HG03457 (cell line): ENCODE measurements around the gene TMPRSS13.
"Not testable (repeated sequence)": the region's sequence is repeated elsewhere in the genome, so short reads cannot be mapped to it uniquely, and the experiment has no call there.

Experiments used
- ATAC-seq: cut with Tn5 transposase; IDR thresholded peaks from one replicate; pipeline ENCODE4 v1.9.1; 2021; ENCODE audit warnings: moderate number of reproducible peaks; ENCODE audit not compliant: unreplicated experiment

The TMPRSS13 gene

DNA sequence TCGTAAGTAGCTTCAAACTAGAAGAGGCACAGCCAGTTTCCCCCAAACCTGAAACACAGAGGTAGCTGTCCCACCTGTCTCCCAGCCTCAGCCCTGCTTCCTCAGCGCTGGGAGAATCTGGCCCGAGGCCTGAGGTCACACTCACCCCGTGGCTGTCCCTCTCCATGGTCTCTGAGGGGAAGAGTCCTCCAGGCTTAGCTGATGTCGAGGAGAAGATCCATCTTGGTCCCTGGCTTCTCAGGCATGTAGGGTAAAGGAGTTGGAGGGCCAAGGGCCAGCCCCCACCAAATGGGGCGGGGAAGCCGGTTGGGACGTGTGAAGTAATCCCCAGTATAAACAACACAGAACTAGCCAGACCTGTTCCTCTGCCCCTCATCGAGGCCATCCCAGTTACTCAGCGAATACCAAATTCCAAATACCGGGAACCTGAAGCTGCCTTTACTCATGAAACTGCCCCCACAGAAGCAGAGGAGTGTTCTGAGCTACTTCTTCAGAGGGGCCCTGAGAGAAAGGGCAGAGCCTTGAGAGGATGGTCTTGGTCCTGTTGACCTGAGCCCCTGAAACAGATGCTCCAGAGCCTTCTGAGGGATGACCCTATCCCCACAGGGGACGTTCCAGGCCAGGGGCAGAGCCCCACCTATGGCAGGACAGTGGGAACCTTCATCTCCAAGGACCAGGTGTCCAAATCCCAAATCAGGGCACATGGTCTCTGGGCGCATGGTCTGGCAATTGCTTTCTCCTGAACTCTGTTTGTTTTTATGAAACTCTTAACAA is at the start of gene TMPRSS13:
TSS of gene TMPRSS13 (minus strand) at position 261 of the 774 bp plus-strand sequence. CDS start at position 166, 95 bp downstream.
- no peak for ATAC-seq

DNA sequence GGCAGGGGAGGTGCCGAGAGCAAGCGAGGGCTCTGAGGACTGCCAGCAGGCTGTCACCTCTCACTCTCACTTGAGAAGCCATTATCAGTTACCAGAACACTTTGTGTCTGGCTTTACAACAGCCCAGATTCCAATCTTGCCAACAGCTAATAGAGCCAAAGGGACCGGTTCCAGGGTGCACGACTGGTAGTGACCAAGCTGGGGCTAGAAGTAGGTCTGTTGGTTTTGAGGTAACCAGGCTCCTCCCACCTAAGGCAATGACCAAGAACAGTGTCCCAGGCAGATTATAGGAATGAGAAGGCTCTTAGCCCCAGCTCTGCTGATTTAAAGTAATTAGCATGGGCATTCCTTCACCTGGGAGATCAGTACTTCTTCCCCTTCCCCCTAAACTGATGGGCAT is 49.8 kb upstream of the TMPRSS13 start:
- ATAC-seq = no peak

DNA sequence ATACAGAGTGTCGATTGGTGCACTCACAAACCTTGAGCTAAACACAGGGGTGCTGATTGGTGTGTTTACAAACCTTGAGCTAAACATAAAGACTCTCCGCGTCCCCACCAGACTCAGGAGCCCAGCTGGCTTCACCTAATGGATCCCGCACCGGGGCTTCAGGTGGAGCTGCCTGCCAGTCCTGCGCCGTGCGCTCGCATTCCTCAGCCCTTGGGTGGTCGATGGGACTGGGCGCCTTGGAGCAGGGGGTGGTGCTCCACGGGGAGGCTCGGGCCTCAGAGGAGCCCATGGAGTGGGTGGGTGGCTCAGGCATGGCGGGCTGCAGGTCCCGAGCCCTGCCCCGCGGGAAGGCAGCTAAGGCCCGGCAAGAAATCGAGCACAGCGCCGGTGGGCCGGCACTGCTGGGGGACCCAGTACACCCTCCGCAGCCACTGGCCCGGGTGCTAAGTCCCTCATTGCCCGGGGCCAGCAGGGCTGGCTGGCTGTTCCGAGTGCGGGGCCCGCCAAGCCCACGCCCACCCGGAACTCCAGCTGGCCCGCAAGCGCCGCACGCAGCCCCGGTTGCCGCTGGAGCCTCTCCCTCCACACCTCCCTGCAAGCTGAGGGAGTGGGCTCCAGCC is 49.2 kb upstream of the TMPRSS13 start:
- ATAC-seq = not testable (repeated sequence)

DNA sequence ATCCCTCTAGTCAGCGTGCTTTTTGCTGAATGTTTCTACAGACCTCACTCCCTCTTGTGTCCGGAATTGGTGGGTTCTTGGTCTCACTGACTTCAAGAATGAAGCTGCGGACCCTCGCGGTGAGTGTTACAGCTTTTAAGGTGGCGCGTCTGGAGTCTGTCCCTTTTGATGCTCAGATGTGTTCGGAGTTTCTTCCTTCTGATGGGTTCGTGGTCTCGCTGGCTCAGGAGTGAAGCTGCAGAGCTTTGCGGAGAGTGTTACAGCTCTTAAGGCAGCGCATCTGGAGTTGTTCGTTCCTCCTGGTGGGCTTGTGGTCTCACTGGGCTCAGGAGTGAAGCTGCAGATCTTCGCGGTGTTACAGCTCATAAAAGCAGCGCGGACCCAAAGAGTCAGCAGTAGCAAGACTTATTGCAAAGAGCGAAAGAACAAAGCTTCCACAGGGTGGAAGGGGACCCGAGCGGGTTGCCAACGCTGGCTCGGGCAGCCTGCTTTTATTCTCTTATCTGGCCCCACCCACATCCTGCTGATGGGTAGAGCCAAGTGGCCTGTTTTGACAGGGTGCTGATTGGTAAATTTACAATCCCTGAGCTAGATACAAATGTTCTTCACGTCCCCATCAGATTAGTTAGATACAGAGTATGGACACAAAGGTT is 48.5 kb upstream of the TMPRSS13 start:
- not testable (repeated sequence) for ATAC-seq

DNA sequence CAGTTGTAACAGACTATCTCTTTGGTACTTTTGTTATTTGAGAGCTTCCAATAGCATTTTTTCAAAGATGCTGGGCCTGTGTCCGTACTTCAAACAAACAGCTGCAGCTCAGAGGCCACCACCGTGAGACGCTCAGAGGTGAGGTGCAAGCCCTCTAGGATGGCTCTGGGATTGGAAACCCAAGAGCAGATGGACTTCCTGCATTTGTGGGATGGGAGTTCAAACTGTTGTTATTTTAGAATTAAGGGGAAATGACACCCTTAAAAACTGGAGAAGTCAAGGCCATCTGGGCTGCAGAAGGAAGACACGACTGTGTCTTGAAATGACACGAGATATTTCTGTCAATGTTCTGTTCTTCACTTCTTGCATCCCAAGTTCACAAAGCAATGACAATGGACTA is 47.8 kb upstream of the TMPRSS13 start:
- no peak for ATAC-seq

DNA sequence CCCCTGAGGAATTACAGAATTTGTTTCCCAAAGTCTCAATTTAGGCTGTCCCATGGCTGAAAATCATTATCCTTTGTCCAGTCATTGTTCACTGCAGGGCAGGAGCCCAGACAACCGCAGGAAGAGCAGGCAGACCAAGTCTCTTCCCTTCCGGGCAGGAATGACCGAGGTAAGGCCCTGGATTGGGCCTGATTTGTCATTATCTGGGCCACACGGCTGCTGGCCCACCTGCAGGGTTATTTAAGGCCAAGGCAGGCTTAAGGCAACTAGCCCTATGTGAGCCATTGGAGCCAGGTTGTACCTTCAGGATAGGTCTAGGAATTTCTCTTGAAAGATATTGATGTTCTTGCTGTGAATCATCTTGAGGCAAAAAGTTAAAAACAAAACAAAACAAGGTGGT is 47.2 kb upstream of the TMPRSS13 start:
- ATAC-seq = no peak

DNA sequence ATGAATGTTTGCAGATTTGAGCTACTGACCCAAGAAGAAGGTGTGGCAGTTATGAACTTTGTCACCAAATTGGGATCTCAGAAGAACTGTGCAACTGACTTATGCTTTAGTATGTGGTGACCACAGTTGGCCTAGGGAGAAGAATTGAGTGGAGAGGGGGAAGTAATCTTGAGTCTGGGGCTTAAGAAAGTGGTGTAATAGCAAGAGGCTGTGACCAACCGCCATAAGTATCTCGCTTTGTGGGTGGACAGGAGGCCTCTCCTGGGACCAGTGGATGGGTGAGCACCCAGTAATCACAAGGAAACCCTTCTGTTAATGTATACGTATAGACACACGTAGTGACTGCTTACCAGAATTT is 44.3 kb upstream of the TMPRSS13 start:
- ATAC-seq = no peak

DNA sequence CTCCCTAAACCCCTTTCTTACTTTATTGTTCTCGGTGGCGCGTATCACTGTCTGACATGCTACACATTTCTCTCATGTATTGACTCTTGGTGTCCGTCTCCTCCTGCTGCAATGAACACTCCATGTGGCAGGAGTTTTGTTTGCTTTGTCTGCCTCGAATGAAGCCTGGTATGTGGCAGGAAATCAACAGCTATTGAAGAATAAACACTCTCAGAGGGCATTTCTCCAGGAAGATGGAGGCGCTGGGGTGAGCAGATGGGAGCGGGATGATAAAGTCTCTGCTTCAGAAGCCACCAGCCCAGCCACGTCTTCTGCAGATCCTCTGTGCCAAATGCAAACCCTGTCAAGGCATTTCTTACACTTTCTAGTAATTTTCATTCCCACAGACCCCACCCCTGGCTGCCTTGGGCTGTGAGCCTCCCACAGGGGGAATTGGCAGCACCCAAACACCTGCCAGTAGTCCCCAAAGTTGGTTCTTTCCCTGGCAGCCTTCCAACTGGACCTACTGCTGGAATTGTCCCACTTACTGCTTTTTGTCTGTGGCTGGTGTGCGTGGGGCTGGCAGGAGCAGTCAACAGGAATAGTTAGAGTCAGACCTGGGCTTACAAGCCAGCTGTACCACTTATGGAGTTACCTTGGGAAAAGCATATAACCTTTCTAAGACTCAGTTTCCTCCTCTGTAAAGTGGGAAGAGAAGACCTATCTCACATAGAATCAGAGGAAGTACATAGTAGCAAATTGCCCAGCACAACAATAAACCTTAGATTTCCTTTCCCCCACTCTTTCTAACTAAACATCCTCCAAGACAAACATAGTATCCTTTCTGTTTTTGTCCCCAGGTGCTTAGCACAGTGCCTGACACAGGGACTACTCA is 43.7 kb upstream of the TMPRSS13 start:
- no peak for ATAC-seq

DNA sequence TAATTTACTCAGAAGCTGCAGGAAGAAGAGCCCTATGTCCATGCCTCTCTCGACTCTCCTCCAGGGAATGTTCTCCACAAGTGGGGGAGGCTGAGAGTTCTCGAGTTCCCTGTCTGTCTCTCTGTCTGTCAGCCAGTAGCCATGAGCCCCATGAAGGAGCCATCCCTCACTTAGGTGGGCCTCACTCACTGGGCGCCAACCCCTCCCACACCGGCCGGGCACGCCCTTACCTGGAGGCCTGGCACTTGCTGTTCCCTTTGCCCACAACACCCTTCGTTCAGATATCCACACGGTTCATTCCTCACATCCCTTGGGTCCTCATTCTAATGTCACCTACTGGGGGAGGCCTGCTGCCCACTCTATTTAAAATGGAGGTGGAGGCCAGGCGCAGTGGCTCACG is 42.8 kb upstream of the TMPRSS13 start:
- no peak for ATAC-seq

DNA sequence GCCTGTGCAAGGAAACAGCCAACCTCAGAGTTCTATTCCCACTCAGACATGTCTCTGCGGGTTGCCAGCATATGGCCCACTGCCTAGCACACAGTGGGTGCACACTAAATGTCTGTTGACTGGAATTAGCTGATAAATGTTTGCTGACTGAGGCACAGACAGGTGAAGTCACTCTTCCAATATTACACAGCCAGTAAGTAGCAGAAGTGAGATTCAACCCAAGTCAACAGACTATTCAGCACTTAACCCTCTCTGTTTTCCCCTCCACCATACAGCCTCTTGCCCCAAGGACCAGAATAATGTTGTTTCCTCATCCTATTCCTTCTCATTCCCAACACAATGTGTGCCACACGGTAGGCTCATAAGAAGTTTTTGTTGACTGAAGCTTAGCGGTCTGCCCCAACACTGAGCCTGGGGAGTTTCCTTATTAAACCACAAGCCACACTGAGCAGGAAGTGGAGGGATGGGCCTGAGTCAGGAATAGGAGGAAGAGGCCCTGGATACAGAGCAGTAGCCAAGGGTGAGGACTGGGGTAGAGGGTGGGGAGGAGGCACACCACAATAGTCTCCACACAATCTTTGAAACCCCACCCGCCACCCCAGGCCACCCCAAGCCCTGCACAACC is 41.3 kb upstream of the TMPRSS13 start:
- no peak for ATAC-seq

DNA sequence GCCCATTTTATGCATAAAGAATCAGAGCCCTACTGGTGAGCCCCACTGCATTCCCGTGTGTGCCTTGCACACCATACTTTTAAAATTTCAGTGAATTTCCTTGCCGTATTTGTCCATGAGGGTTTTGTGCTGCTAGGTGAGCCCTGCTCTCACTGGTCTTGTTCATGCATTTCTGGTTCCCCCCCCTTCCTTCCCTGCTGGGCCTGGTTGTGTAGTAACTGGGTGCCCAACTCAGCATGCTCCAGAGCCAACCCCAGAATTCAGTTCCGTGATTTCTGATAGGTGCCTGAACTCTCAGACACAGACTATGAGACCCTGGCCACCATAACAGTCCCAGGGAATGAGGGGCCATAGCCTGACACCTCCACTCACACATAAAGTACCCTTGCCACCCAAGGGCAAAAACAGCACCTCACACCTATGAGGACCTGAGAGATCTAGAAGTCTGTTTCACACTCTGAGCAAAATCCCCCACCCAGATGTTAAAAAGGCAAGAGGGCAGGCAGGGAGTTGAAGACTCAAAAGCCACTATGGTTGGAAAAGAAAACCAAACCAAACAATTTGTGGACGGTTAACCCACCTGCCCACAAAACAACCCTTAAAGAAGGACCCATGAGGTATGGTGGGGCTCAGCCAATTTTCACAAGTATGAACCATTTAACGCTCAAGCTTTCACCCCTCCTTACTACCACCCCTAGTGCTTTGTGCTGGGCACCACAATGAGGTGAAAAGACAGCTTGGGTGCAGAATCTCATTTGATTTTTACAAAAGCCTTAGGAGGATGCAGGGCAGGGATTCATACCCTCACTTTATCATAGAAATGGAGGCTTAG is 40.2 kb upstream of the TMPRSS13 start:
- no peak for ATAC-seq

DNA sequence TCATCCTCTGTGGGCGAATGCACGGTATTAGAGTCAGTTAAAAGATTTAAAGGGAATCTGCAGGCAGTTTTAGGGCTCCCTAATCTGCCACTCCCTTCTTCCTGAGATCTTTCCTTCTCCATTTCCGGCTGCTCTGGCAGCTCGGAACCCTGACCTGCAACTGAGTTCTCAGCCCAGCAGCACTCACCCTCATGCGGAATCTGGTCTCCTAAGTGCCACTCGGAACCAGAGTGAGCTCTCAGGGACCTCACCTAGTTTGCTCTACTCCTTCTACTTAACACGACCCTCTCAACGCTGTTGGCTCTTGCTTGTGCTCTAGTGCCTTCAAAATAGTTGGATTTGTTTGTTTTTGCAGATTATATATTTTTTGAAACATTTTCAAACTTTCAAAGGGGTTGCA is 37.7 kb upstream of the TMPRSS13 start:
- ATAC-seq = no peak

DNA sequence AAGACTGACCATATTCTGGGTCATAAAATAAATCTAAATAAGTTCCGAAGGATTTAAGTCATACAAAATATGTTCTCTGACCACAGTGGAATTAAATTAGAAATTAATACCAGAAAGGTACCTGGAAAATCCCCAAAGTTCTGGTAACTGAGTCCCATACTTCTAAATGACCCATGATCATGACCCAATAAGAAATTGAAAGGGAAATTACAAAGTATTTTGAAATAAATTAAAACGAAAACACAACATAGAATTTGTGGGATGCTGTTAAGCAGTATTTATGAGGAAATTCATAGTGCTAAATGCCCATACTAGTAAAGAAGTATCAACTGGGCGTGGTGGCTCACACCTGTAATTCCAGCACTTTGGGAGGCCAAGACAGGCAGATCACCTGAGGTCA is 33.6 kb upstream of the TMPRSS13 start:
- no peak for ATAC-seq

DNA sequence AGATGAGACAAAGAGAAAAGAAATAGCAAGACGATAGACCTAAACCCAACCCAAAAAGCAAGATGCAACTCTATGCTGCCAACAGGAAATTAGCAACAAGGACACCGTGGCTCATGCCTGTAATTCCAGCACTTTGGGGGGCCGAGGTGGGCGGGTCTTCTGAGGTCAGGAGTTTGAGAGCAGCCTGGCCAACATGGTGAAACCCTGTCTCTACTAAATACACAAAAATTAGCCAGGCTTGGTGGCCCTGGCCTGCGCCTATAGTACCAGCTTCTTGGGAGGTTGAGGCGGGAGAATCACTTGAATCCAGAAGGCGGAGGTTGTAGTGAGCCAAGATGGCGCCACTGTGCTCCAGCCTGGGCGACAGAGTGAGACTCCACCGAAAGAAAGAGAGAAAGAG is 32.7 kb upstream of the TMPRSS13 start:
- ATAC-seq = no peak

DNA sequence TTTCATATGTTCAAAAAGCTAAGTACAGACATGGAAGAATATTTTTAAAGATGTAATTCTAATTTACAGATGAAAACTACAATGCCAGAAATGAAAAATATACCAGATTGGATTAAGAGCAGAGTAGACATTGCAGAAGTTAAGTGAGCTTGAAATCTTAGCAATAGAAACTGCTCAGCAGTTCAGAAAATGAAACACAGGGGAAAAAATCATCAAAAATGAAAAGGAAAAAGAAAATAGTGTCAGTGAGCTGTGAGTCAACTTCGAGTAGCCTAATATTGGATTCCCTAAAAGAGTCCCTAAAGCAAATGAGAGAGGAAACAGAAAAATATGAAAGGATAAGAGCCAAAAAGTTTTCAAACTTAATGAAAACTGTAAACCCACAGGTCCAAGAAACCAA is 31.2 kb upstream of the TMPRSS13 start:
- no peak for ATAC-seq

DNA sequence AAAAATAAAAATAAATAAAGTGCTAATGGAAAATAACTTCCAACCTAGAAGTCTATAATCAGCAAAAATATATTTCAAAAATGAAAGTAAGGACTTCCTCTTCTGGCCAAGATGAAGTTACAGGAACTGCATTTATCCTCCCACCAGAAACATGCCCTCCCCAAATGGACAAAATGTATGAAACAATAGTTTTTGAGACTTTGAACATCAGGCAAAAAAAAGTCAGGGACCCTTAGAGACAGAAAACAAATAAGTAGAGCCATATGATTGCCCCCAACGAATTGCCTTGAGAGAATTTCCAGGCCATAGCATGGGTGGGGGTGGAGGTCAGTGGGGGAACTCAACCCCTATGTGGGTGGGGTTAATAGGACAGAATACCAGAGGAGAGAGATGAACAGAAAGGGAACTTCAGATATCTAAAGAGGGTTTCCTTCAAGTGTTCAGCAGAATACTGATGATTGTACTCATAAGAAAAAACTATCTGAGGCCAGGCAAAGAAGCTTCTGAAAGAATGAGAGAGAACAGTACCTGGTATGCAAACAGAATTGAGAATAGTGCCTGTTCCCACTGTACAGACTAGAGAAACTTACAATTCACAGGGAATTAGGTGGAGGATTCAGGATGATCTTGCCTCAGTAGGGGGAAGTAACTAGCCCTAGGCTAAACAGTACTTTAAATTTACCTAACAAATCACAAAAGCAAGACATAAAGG is 30.4 kb upstream of the TMPRSS13 start:
- ATAC-seq = no peak

DNA sequence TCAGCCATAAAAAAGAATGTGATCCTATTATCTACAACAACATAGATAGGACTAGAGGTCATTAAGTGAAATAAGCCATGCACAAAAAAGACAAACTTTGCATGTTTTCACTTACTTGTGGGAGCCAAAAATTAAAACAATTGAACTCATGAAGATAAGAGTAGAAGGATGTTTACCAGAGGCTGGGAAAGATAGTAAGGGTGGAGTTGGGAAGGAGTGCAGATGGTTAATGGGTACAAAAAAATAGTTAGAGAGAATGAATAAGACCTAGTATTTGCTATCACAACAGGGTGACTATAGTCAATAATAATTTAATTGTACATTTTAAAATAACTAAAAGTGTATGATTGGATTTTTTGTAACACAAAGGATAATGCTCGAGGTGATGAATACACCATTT is 29.7 kb upstream of the TMPRSS13 start:
- no peak for ATAC-seq

DNA sequence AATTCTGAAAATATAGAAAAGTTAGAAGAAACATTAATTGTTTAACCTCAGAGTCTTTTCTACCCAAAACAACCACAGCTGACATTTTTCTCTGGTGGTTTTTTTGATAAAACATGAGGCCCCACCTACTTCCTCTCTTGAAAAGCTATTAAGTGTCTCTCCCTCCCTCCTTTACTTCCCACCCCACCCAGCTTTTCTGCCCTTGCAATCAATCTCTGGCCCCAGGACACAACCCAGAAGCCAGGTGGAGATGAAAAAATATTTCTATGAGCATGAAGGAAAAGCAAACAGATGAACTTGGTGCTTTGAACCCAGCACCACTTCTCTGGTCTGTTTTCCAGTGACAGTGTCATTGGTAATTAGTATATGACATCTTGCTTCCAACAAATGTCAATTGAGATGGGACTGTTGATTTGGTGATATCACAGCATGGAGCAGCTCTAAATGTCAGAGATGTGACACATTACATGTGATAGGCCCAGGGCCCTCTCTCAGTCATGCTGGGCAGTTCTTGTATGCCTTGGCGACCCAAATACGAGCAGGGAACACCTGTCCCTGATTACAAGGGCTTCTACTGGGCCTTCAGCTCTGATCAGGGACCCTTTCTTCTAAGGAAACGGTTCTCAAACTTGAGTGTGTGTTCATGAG is 23.9 kb upstream of the TMPRSS13 start:
- ATAC-seq = no peak
